SU-DHL-6 (cell line): ENCODE data around the gene KRT5.

Experiments
- CTCF ChIP-seq: fragments of 200-600 bp; sonication (generic); IDR thresholded peaks from one replicate; pipeline ENCODE4 v1.5.1; 2017; ENCODE audit warnings: antibody characterized with exemption, mild to moderate bottlenecking, low read length, moderate library complexity; ENCODE audit not compliant: insufficient read depth, poor library complexity, severe bottlenecking
- EZH2phosphoT487 ChIP-seq: fragments of 200-600 bp; sonication (generic), shearing (Covaris generic); conservative IDR thresholded peaks from 2 replicates; pipeline ENCODE4 v1.6.1; 2018; ENCODE audit warnings: mild to moderate bottlenecking, antibody characterized with exemption, low read length, moderate library complexity, mixed read lengths

DNA sequence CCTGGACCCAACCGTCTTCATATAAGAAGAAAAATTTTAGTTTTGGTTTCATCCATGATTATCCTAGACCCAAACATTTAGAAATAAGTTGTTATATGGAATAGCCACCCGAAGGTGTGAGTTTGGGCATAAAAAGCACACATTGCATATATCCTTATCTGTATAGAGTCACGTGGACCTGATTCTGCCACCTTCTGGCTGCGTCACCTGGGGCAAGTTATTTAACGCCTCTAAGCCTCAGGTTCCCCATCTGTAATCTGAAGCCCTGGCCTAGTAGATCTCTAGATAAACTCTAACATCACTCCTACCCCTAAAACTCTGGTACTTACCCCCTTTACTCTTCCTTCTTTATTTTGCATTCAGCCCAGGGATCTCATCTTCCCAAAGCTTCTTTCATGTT is 14.3 kb upstream of the KRT5 start:
- TF ChIP-seq CTCF (no peak), EZH2phosphoT487 (no peak)
